ENCODE measurements around the gene RLF.

RLF gene

GRCh38 chr1:40255231-40255630, 94.0 kb downstream of the RLF start:
- H3K9me3 ChIP-seq (replicated peaks; ENCODE audit: insufficient read depth, low read length) = no peaks in the 10 kb centered on the region
- H3K36me3 ChIP-seq (replicated peaks; ENCODE audit: insufficient read depth, low read length) = no peaks in the 10 kb centered on the region
- no peak overlapping the region for H3K9ac ChIP-seq (ENCODE audit: low read length)
- H3K79me2 ChIP-seq (ENCODE audit: low read length) = peaks cover 35% of the 10 kb centered on the region
- no peak overlapping the region for H3K4me2 ChIP-seq (ENCODE audit: low read depth, low read length)
- H3K27ac ChIP-seq (ENCODE audit: low read length) = no peak overlapping the region
- no peaks in the 10 kb centered on the region for H3K27me3 ChIP-seq (replicated peaks; ENCODE audit: insufficient read depth, low read length)
- no peaks in the 10 kb centered on the region for H4K20me1 ChIP-seq (ENCODE audit: insufficient read depth, low read length)
- H2AFZ ChIP-seq (ENCODE audit: low read length) = no peak overlapping the region
- H3K9me2 ChIP-seq (replicated peaks; ENCODE audit: insufficient read depth, low read length) = no peaks in the 10 kb centered on the region
- TF ChIP-seq EZH2phosphoT487 (IDR thresholded peaks at IDR 0.05; ENCODE audit: low read length) = no peak
- TF ChIP-seq CTCF (IDR thresholded peaks at IDR 0.05; ENCODE audit: low read length) = no peak
- TF ChIP-seq EZH2 (optimal IDR thresholded peaks at IDR 0.05; ENCODE audit: low read depth, low read length) = no peak
- no peak for DNase-seq
- H3K4me3 ChIP-seq (ENCODE audit: low read length) = no peak overlapping the region
- peaks cover 6% of the 10 kb centered on the region; the same call in 1 of the 2 replicates for H3K4me1 ChIP-seq (ENCODE audit: low read length)
- peaks cover 17% of the 10 kb centered on the region for H3F3A ChIP-seq (ENCODE audit: insufficient read depth, low read length)

DNA sequence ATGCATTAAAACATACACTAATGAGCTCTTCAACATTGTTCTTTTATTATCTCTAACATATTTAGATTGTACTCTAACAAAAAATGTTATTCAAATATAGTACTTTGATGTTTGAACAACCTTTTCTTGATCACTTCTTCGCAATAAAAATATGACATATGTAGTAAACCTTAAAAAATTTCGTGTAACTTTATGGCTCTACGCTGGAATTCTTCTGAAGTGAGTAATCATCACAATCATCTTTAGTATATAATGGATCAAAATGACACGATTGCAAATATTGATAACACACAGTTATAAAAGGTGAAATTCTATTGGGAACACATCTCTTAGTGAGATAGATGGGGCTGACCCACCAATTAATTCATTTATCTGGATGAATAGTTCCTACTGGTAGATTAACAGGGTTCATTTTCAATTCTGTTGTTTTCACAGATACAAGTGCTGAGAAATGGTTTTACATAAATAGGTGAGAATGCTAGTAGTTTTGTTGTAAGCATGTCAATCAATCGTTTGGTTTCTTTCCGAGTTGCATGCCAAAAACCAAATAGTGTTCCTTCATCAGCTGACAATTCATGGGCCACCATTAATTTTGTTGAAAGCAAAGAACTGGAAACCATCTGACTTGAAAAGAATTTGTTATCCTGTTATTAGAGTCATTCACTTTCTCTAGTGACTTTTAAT, 95.4 kb downstream of the RLF start:
- Histone ChIP-seq H4K20me1 (ENCODE audit: insufficient read depth, low read length) (no peaks in the 10 kb centered on the region), H3K27ac (ENCODE audit: low read length) (peak overlapping the region; percentile 85; the same call in 1 of the 2 replicates), H3F3A (ENCODE audit: insufficient read depth, low read length) (peaks cover 17% of the 10 kb centered on the region), H3K4me3 (ENCODE audit: low read length) (peak overlapping the region; percentile 88), H3K79me2 (ENCODE audit: low read length) (peaks cover 43% of the 10 kb centered on the region), H3K27me3 (replicated peaks; ENCODE audit: insufficient read depth, low read length) (no peaks in the 10 kb centered on the region), H3K9ac (ENCODE audit: low read length) (peak overlapping the region; percentile 87; the same call in 1 of the 2 replicates), H3K9me3 (replicated peaks; ENCODE audit: insufficient read depth, low read length) (no peaks in the 10 kb centered on the region), H2AFZ (ENCODE audit: low read length) (peak overlapping the region; percentile 94; the same call in 1 of the 2 replicates), H3K36me3 (replicated peaks; ENCODE audit: insufficient read depth, low read length) (no peaks in the 10 kb centered on the region; the same call in 1 of the 2 replicates), H3K9me2 (replicated peaks; ENCODE audit: insufficient read depth, low read length) (no peaks in the 10 kb centered on the region), H3K4me2 (ENCODE audit: low read depth, low read length) (peak overlapping the region; percentile 84), H3K4me1 (ENCODE audit: low read length) (peaks cover 6% of the 10 kb centered on the region; the same call in 1 of the 2 replicates)
- no peak for DNase-seq
- no peak for TF ChIP-seq EZH2phosphoT487 (IDR thresholded peaks at IDR 0.05; ENCODE audit: low read length)
- no peak for TF ChIP-seq CTCF (IDR thresholded peaks at IDR 0.05; ENCODE audit: low read length)
- TF ChIP-seq EZH2 (optimal IDR thresholded peaks at IDR 0.05; ENCODE audit: low read depth, low read length) = no peak

DNA sequence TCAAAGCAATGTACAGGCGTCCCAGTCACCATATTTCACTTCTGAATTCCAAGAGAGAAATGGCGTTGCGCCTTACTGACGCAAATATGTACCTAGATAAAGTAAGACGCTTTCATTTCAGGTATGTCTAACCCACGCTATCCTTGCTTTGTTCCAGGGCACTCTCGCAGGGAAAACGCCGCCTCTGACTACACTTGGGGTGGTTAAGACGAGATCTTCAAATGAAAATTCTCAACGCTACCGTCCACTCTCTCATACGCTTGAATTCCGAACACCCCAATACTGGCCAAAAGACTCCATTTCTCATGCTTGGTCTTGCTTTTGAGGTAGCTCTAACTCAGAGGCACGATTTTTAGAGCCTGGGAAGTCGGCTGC, 96.1 kb downstream of the RLF start:
- H3F3A ChIP-seq (ENCODE audit: insufficient read depth, low read length) = peaks cover 17% of the 10 kb centered on the region
- H3K27me3 ChIP-seq (replicated peaks; ENCODE audit: insufficient read depth, low read length) = no peaks in the 10 kb centered on the region
- DNase-seq = no peak
- H3K36me3 ChIP-seq (replicated peaks; ENCODE audit: insufficient read depth, low read length) = no peaks in the 10 kb centered on the region; the same call in 1 of the 2 replicates
- peak overlapping the region; percentile 84 for H3K4me2 ChIP-seq (ENCODE audit: low read depth, low read length)
- peaks cover 47% of the 10 kb centered on the region for H3K79me2 ChIP-seq (ENCODE audit: low read length)
- H3K9me2 ChIP-seq (replicated peaks; ENCODE audit: insufficient read depth, low read length) = no peaks in the 10 kb centered on the region
- H3K4me3 ChIP-seq (ENCODE audit: low read length) = peak overlapping the region; percentile 88
- H4K20me1 ChIP-seq (ENCODE audit: insufficient read depth, low read length) = no peaks in the 10 kb centered on the region
- H3K9me3 ChIP-seq (replicated peaks; ENCODE audit: insufficient read depth, low read length) = no peaks in the 10 kb centered on the region
- H3K27ac ChIP-seq (ENCODE audit: low read length) = peak overlapping the region; percentile 85
- H3K4me1 ChIP-seq (ENCODE audit: low read length) = peaks cover 6% of the 10 kb centered on the region; the same call in 1 of the 2 replicates
- H3K9ac ChIP-seq (ENCODE audit: low read length) = peak overlapping the region; percentile 87
- no peak for TF ChIP-seq CTCF (IDR thresholded peaks at IDR 0.05; ENCODE audit: low read length)
- no peak for TF ChIP-seq EZH2phosphoT487 (IDR thresholded peaks at IDR 0.05; ENCODE audit: low read length)
- no peak for TF ChIP-seq EZH2 (optimal IDR thresholded peaks at IDR 0.05; ENCODE audit: low read depth, low read length)
- peak overlapping the region; percentile 94 for H2AFZ ChIP-seq (ENCODE audit: low read length)

Data from MM.1S (cell line).